Neural cell (in vitro differentiated cells): Measurements from ENCODE around the gene GABRG3. TPM values are rescaled to one million over a fixed set of nuclear protein-coding genes. Genes with fewer than 3 reads are reported as not detected.

Source experiments
- H2AFZ ChIP-seq: fragments of 200-600, 300-800 bp; sonication (generic), shearing (Covaris generic); 2 replicates; pipeline ENCODE4 v1.6.0; 2014; ENCODE audit warnings: low read depth, mild to moderate bottlenecking, antibody characterized with exemption, low read length, moderate library complexity
- H3F3A ChIP-seq: fragments of 200-600 bp; shearing (Covaris generic); 2 replicates; pipeline ENCODE4 v1.6.1; 2016; ENCODE audit warnings: mild to moderate bottlenecking, moderate library complexity, mixed read lengths, antibody characterized with exemption, low read length; ENCODE audit not compliant: insufficient read depth, poor library complexity, severe bottlenecking
- H3K27ac ChIP-seq: fragments of 200-600, 300-800 bp; sonication (generic), shearing (Covaris generic); 2 replicates; pipeline ENCODE4 v1.5.1; 2014; ENCODE audit warnings: mild to moderate bottlenecking, low read length, moderate library complexity
- H3K27me3 ChIP-seq: fragments of 300-800, 200-600 bp; sonication (generic), shearing (Covaris generic); 2 replicates; pipeline ENCODE4 v1.6.0; 2014; ENCODE audit warnings: mild to moderate bottlenecking, low read depth, low read length, moderate library complexity; ENCODE audit not compliant: insufficient read depth
- H3K36me3 ChIP-seq: fragments of 300-800, 200-600 bp; sonication (generic), shearing (Covaris generic); 2 replicates; pipeline ENCODE4 v1.5.1; 2014; ENCODE audit warnings: mild to moderate bottlenecking, antibody characterized with exemption, low read length, moderate library complexity; ENCODE audit not compliant: insufficient read depth
- H3K4me2 ChIP-seq: fragments of 300-800, 200-600 bp; sonication (generic), shearing (Covaris generic); 2 replicates; pipeline ENCODE4 v1.6.0; 2014; ENCODE audit warnings: mild to moderate bottlenecking, low read length
- H3K4me3 ChIP-seq: fragments of 300-800, 200-600 bp; sonication (generic), shearing (Covaris generic); 2 replicates; pipeline ENCODE4 v1.5.1; 2014; ENCODE audit warnings: mild to moderate bottlenecking, low read length, moderate library complexity
- H3K79me2 ChIP-seq: fragments of 200-600 bp; shearing (Covaris generic); replicated peaks from 2 replicates; pipeline ENCODE4 v1.6.0; 2014; ENCODE audit warnings: mild to moderate bottlenecking, low read length, moderate library complexity; ENCODE audit not compliant: insufficient read depth
- H3K9ac ChIP-seq: fragments of 300-800, 200-600 bp; sonication (generic), shearing (Covaris generic); 2 replicates; pipeline ENCODE4 v1.6.1; 2016; ENCODE audit warnings: mild to moderate bottlenecking, low read length, mixed read lengths
- H3K9me2 ChIP-seq: fragments of 200-600 bp; shearing (Covaris generic); 2 replicates; pipeline ENCODE4 v1.6.1; 2016; ENCODE audit warnings: mild to moderate bottlenecking, low read length, mixed read lengths; ENCODE audit not compliant: insufficient read depth
- H3K9me3 ChIP-seq: fragments of 200-600, 300-800 bp; sonication (generic), shearing (Covaris generic); 2 replicates; pipeline ENCODE4 v1.6.1; 2016; ENCODE audit warnings: mild to moderate bottlenecking, mixed run types, low read length, moderate library complexity, mixed read lengths
- H4K20me1 ChIP-seq: fragments of 200-600 bp; shearing (Covaris generic); 2 replicates; pipeline ENCODE4 v1.6.1; 2016; ENCODE audit warnings: mild to moderate bottlenecking, mixed run types; ENCODE audit not compliant: insufficient read depth
- EP300 ChIP-seq: fragments of 450-650 bp; conservative IDR thresholded peaks from 2 replicates; pipeline ENCODE4 v1.6.1; 2014; ENCODE audit warnings: antibody characterized with exemption, mild to moderate bottlenecking, moderate library complexity; ENCODE audit not compliant: poor library complexity, severe bottlenecking
- EZH2 ChIP-seq: fragments of 200-600, 300-800 bp; shearing (Covaris generic), sonication (generic); IDR thresholded peaks from 2 replicates; pipeline ENCODE4 v1.6.1; 2014; ENCODE audit warnings: antibody characterized with exemption, low read length, borderline replicate concordance, mild to moderate bottlenecking; ENCODE audit not compliant: insufficient read depth, poor library complexity, severe bottlenecking
- MXI1 ChIP-seq: fragments of 450-650 bp; conservative IDR thresholded peaks from 2 replicates; pipeline ENCODE4 v1.6.1; 2014; ENCODE audit warnings: antibody characterized with exemption, mild to moderate bottlenecking; ENCODE audit not compliant: poor library complexity, severe bottlenecking
- POLR2AphosphoS5 ChIP-seq: IDR thresholded peaks from 2 replicates; pipeline ENCODE4 v1.6.1; 2012
- RAD21 ChIP-seq: fragments of 450-650 bp; conservative IDR thresholded peaks from 2 replicates; pipeline ENCODE4 v1.6.1; 2014; ENCODE audit warnings: antibody characterized with exemption, mild to moderate bottlenecking, moderate library complexity
- SMC3 ChIP-seq: fragments of 450-650 bp; conservative IDR thresholded peaks from 2 replicates; pipeline ENCODE4 v1.6.1; 2014; ENCODE audit warnings: antibody characterized with exemption, mild to moderate bottlenecking, moderate library complexity; ENCODE audit not compliant: poor library complexity
- TAF1 ChIP-seq: IDR thresholded peaks from 2 replicates; pipeline ENCODE4 v1.6.1; 2012; ENCODE audit warnings: low read depth
- polyA plus RNA-seq: library from polyadenylated mRNA; depleted of rRNA; stranded (reverse); fragments of >200 nt; gene quantifications from 2 replicates; pipeline ENCODE4 v1.2.3, GENCODE V29; 2014
- TF ChIP-seq, protein P1 (sequence below): IDR thresholded peaks from 2 replicates; pipeline ENCODE4 v1.6.1; 2012; ENCODE audit warnings: borderline replicate concordance
- TF ChIP-seq, protein P2 (sequence below): fragments of 450-650 bp; IDR thresholded peaks from 2 replicates; pipeline ENCODE4 v1.5.1; 2014; ENCODE audit warnings: antibody characterized with exemption, mild to moderate bottlenecking, moderate library complexity; ENCODE audit not compliant: poor library complexity, severe bottlenecking

Gene GABRG3
- polyA plus RNA-seq, 1 donor from 2014 or later, result 1.2 TPM

DNA sequence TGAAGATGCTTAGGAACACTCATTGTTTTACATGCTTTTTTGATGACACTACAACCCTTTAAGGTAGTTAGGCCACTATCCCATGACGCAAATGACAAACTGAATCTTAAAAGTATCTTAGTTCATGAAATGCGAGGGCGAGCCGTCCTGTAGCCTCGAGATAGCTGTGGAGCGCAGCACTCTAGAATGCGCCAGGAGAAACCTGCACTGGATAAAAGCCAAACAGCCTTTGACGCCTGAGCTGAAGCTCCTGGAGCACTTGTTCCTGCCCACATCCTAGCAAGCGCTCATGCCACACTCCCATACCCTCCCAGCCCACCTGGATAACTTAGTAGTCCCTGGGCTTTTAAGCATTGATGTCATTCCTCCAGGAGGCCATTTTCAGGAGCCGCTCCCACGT lies 516.9 kb downstream of the GABRG3 start:
- TF ChIP-seq EP300, result no peak
- TF ChIP-seq, protein P1, sequence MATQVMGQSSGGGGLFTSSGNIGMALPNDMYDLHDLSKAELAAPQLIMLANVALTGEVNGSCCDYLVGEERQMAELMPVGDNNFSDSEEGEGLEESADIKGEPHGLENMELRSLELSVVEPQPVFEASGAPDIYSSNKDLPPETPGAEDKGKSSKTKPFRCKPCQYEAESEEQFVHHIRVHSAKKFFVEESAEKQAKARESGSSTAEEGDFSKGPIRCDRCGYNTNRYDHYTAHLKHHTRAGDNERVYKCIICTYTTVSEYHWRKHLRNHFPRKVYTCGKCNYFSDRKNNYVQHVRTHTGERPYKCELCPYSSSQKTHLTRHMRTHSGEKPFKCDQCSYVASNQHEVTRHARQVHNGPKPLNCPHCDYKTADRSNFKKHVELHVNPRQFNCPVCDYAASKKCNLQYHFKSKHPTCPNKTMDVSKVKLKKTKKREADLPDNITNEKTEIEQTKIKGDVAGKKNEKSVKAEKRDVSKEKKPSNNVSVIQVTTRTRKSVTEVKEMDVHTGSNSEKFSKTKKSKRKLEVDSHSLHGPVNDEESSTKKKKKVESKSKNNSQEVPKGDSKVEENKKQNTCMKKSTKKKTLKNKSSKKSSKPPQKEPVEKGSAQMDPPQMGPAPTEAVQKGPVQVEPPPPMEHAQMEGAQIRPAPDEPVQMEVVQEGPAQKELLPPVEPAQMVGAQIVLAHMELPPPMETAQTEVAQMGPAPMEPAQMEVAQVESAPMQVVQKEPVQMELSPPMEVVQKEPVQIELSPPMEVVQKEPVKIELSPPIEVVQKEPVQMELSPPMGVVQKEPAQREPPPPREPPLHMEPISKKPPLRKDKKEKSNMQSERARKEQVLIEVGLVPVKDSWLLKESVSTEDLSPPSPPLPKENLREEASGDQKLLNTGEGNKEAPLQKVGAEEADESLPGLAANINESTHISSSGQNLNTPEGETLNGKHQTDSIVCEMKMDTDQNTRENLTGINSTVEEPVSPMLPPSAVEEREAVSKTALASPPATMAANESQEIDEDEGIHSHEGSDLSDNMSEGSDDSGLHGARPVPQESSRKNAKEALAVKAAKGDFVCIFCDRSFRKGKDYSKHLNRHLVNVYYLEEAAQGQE, result no peak
- TF ChIP-seq SMC3, result no peak
- TF ChIP-seq TAF1, result no peak
- no peak for TF ChIP-seq POLR2AphosphoS5
- no peak for TF ChIP-seq EZH2
- TF ChIP-seq MXI1, result no peak
- TF ChIP-seq RAD21, result no peak
- TF ChIP-seq, protein P2, sequence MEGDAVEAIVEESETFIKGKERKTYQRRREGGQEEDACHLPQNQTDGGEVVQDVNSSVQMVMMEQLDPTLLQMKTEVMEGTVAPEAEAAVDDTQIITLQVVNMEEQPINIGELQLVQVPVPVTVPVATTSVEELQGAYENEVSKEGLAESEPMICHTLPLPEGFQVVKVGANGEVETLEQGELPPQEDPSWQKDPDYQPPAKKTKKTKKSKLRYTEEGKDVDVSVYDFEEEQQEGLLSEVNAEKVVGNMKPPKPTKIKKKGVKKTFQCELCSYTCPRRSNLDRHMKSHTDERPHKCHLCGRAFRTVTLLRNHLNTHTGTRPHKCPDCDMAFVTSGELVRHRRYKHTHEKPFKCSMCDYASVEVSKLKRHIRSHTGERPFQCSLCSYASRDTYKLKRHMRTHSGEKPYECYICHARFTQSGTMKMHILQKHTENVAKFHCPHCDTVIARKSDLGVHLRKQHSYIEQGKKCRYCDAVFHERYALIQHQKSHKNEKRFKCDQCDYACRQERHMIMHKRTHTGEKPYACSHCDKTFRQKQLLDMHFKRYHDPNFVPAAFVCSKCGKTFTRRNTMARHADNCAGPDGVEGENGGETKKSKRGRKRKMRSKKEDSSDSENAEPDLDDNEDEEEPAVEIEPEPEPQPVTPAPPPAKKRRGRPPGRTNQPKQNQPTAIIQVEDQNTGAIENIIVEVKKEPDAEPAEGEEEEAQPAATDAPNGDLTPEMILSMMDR, result no peak
- H3K4me2 ChIP-seq, result no peak overlapping the region
- H3K9ac ChIP-seq, result no peak overlapping the region
- no peaks in the 10 kb centered on the region for H3K27me3 ChIP-seq
- no peak overlapping the region for H2AFZ ChIP-seq
- no peaks in the 10 kb centered on the region for H3K9me3 ChIP-seq
- H3F3A ChIP-seq, result peaks cover 2% of the 10 kb centered on the region
- H3K9me2 ChIP-seq, result no peaks in the 10 kb centered on the region
- H3K27ac ChIP-seq, result no peak overlapping the region
- no peak overlapping the region for H3K4me3 ChIP-seq
- no peaks in the 10 kb centered on the region for H4K20me1 ChIP-seq
- H3K79me2 ChIP-seq, result no peaks in the 10 kb centered on the region
- H3K36me3 ChIP-seq, result no peaks in the 10 kb centered on the region

DNA sequence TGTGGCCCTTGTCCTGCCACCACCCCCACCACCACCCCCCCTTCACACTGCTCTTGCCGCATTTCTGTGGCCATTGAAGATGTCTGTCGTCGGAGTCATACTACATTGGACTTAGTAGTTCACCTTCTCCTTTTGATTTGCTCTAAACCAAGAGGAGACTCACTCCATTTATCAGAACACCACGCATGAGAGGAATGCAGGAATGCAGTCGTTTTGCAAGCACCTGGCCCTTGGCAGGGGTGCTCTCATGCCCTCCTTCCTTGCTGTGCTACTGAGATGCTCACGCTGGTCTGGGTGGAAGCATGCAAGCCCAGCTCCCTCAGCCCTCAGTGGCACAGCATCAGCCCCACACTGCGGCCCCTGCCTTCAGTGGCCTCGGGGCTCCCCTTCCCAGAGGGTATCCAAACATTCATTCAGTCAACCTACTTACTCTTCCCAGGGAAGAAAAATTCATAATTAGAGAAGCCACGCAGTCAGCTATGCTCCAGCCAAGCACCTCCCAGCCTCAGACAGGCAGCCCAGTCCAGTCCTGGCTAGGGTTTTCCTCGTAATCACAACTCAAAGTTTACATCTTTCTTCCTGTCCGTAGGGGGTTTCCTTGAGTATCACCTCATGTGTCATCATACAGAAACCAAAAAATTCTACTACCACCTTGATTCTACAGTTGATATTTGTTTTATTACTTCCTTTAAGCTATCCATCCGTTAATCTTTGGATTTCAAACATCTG lies 520.0 kb downstream of the GABRG3 start:
- H3K9me3 ChIP-seq, result no peaks in the 10 kb centered on the region
- no peak overlapping the region for H3K4me2 ChIP-seq
- H3F3A ChIP-seq, result no peaks in the 10 kb centered on the region
- no peak overlapping the region for H2AFZ ChIP-seq
- H3K27me3 ChIP-seq, result no peaks in the 10 kb centered on the region
- H3K27ac ChIP-seq, result no peak overlapping the region
- no peaks in the 10 kb centered on the region for H4K20me1 ChIP-seq
- TF ChIP-seq, protein P1, result no peak
- TF ChIP-seq MXI1 (no peak), EP300 (no peak), RAD21 (no peak), EZH2 (no peak), POLR2AphosphoS5 (no peak), TAF1 (no peak), SMC3 (no peak)
- TF ChIP-seq, protein P2, result no peak
- no peaks in the 10 kb centered on the region for H3K9me2 ChIP-seq
- H3K4me3 ChIP-seq, result no peak overlapping the region
- no peaks in the 10 kb centered on the region for H3K36me3 ChIP-seq
- no peaks in the 10 kb centered on the region for H3K79me2 ChIP-seq
- no peak overlapping the region for H3K9ac ChIP-seq
